ENCODE results near the gene MSN.

The MSN gene

GRCh38 chrX:65674204-65674893 is 6.9 kb downstream of the MSN start:
- DNase-seq = no peak

- no peak for DNase-seq
Measured at GRCh38 chrX:65677954-65678469, 10.6 kb downstream of the MSN start.

GRCh38 chrX:65679071-65679540 is 11.7 kb downstream of the MSN start:
- DNase-seq = no peak

- no peak for DNase-seq
Measured at GRCh38 chrX:65681810-65682209, 14.4 kb downstream of the MSN start.

GRCh38 chrX:65685112-65685511 is 17.7 kb downstream of the MSN start:
- DNase-seq = no peak

- DNase-seq = no peak
Measured at GRCh38 chrX:65686236-65686635, 18.8 kb downstream of the MSN start.

- DNase-seq = no peak
Measured at GRCh38 chrX:65687367-65687766, 19.9 kb downstream of the MSN start.

GRCh38 chrX:65688403-65688871 is 21.0 kb downstream of the MSN start:
- no peak for DNase-seq

- DNase-seq = no peak
Measured at GRCh38 chrX:65689377-65689776, 21.9 kb downstream of the MSN start.

- DNase-seq = no peak
Measured at GRCh38 chrX:65690057-65690855, 22.8 kb downstream of the MSN start.

GRCh38 chrX:65695849-65696449 is 28.5 kb downstream of the MSN start:
- no peak for DNase-seq

GRCh38 chrX:65696613-65697012 is 29.2 kb downstream of the MSN start:
- DNase-seq = no peak

- no peak for DNase-seq
Measured at GRCh38 chrX:65697211-65697641, 29.8 kb downstream of the MSN start.

GRCh38 chrX:65697915-65698796 is 30.7 kb downstream of the MSN start:
- no peak for DNase-seq

GRCh38 chrX:65702956-65703355 is 35.5 kb downstream of the MSN start:
- DNase-seq = no peak

GRCh38 chrX:65705439-65705838 is 38.0 kb downstream of the MSN start:
- DNase-seq = no peak

- no peak for DNase-seq
Measured at GRCh38 chrX:65706041-65706828, 38.8 kb downstream of the MSN start.

GRCh38 chrX:65707151-65707550 is 39.7 kb downstream of the MSN start:
- DNase-seq = no peak

- no peak for DNase-seq
Measured at GRCh38 chrX:65712005-65712806, 44.8 kb downstream of the MSN start.

GRCh38 chrX:65718538-65718937 is 51.1 kb downstream of the MSN start:
- DNase-seq = no peak

All from cortex of kidney (tissue), 1 donor.